Gastrocnemius medialis (tissue), 4 donors: ENCODE results near the gene NCMAP. TPM values are rescaled to one million over a fixed set of nuclear protein-coding genes. Genes with fewer than 3 reads are reported as not detected.

Experiments used
- ATAC-seq, 2 donors: fragments of 150-250 bp; one replicate each; pipeline ENCODE4 v1.9.1; 2016
- DNase-seq, 2 donors: peaks; one replicate each; pipeline ENCODE4 v3.0.0-alpha.2; 2019
- H3K27ac ChIP-seq, 4 donors: fragments of 200-600 bp; sonication (generic); 1 replicate in 1 of 4; 2 replicates in 3 of 4; pipeline ENCODE4 v1.5.1; 2016 to 2018; ENCODE audit warnings: mild to moderate bottlenecking in 2 of 4, moderate library complexity in 1 of 4
- H3K27me3 ChIP-seq, 3 donors: fragments of 200-600 bp; sonication (generic) in 2 of 3; 1 replicate in 1 of 3; 2 replicates in 2 of 3; pipeline versions ENCODE4 v1.5.1 to v1.6.0; 2016 to 2019; ENCODE audit warnings: mild to moderate bottlenecking in 1 of 3, moderate library complexity in 1 of 3
- H3K36me3 ChIP-seq, 2 donors: fragments of 200-600 bp; sonication (generic) in 1 of 2; one replicate each; pipeline ENCODE4 v1.5.1; 2017 to 2018
- H3K4me1 ChIP-seq, 2 donors: fragments of 200-600 bp; sonication (generic) in 1 of 2; one replicate each; pipeline ENCODE4 v1.5.1; 2016 to 2017; ENCODE audit warnings: mild to moderate bottlenecking in 2 of 2
- H3K4me3 ChIP-seq, 4 donors: fragments of 200-600 bp; sonication (generic) in 3 of 4; 1 replicate in 1 of 4; 2 replicates in 3 of 4; pipeline ENCODE4 v1.5.1; 2016 to 2019; ENCODE audit warnings: mild to moderate bottlenecking in 2 of 4
- H3K9me3 ChIP-seq, 3 donors: fragments of 200-600 bp; sonication (generic) in 2 of 3; 1 replicate in 1 of 3; 2 replicates in 2 of 3; pipeline ENCODE4 v1.5.1; 2016 to 2019
- CTCF ChIP-seq, 5 experiments: fragments of 450-650 bp in 3 of 5; fragments of 200-600 bp in 2 of 5; sonication (generic) in 2 of 5; IDR thresholded peaks in 4 of 5; conservative IDR thresholded peaks in 1 of 5; 1 replicate in 4 of 5; 2 replicates in 1 of 5; pipeline ENCODE4 v1.5.1; 2016 to 2019; ENCODE audit warnings: antibody characterized with exemption in 5 of 5, mild to moderate bottlenecking in 3 of 5, moderate library complexity in 3 of 5
- POLR2A ChIP-seq, 2 donors: fragments of 450-650 bp; IDR thresholded peaks; one replicate each; pipeline ENCODE4 v1.6.1; 2017; ENCODE audit warnings: antibody characterized with exemption in 2 of 2, mild to moderate bottlenecking in 2 of 2, moderate library complexity in 2 of 2
- in situ Hi-C, 4 donors: fragments of 200-750 bp; cut with MboI; loops; one replicate each; pipeline versions ENCODE4 v1.15.0 to v1.8.0; 2017; ENCODE audit warnings: low sequenced_read_pairs in 4 of 4
- intact Hi-C: fragments of 100-400 bp; cut with DNase I; formaldehyde crosslinking; loops from one replicate; pipeline ENCODE4 v1.15.1; 2023; ENCODE audit warnings: low total_unique reads
- total RNA-seq, 4 donors: library from RNA; depleted of rRNA; stranded (reverse); fragments of >200 nt; gene quantifications; one replicate each; pipeline versions ENCODE4 v1.1.0 to v1.2.3, GENCODE V29; 2016

The NCMAP gene
- total RNA-seq, 4 donors from 2014 or later = 0.09 TPM; not detected in 3

GRCh38 chr1:24564695-24565094 lies 8.8 kb downstream of the NCMAP start:
- H3K9me3 ChIP-seq = no peaks in the 10 kb centered on the region
- intact Hi-C loops = no loop called here

GRCh38 chr1:24566236-24566867 lies 10.5 kb downstream of the NCMAP start:
- ATAC-seq = no peak
- Histone ChIP-seq H3K4me3 (no peak overlapping the region), H3K36me3 (no peaks in the 10 kb centered on the region), H3K4me1 (no peaks in the 10 kb centered on the region), H3K27me3 (no peaks in the 10 kb centered on the region), H3K9me3 (no peaks in the 10 kb centered on the region), H3K27ac (no peak overlapping the region)
- intact Hi-C loops = no loop called here
- in situ Hi-C loops = no loop called here
- no peak for DNase-seq
- TF ChIP-seq POLR2A (IDR thresholded peaks at IDR 0.05) (no peak), CTCF (IDR thresholded peaks at IDR 0.05 in 4 of 5, conservative IDR thresholded peaks at IDR 0.05 in 1 of 5) (no peak)

More at GRCh38 chr1:24564695-24565094, 8.8 kb downstream of the NCMAP start:
- TF ChIP-seq CTCF (IDR thresholded peaks at IDR 0.05 in 4 of 5, conservative IDR thresholded peaks at IDR 0.05 in 1 of 5) (no peak), POLR2A (IDR thresholded peaks at IDR 0.05) (no peak)
- Histone ChIP-seq H3K4me3 (no peak overlapping the region), H3K27me3 (no peaks in the 10 kb centered on the region), H3K36me3 (no peaks in the 10 kb centered on the region), H3K4me1 (no peaks in the 10 kb centered on the region), H3K27ac (no peak overlapping the region)
- in situ Hi-C loops = no loop called here
- no peak for ATAC-seq
- no peak for DNase-seq

GRCh38 chr1:24567792-24568388 lies 12.0 kb downstream of the NCMAP start:
- no peak overlapping the region for H3K4me3 ChIP-seq
- no peak overlapping the region for H3K27ac ChIP-seq
- no peaks in the 10 kb centered on the region for H3K4me1 ChIP-seq
- no peak for TF ChIP-seq CTCF (IDR thresholded peaks at IDR 0.05 in 4 of 5, conservative IDR thresholded peaks at IDR 0.05 in 1 of 5)
- TF ChIP-seq POLR2A (IDR thresholded peaks at IDR 0.05) = no peak
- H3K9me3 ChIP-seq = no peaks in the 10 kb centered on the region
- no peaks in the 10 kb centered on the region for H3K27me3 ChIP-seq
- no peaks in the 10 kb centered on the region for H3K36me3 ChIP-seq
- intact Hi-C loops = no loop called here
- DNase-seq (no peak), ATAC-seq (no peak)
- in situ Hi-C loops = no loop called here

- intact Hi-C loops (no loop called here), in situ Hi-C loops (no loop called here)
- H3K36me3 ChIP-seq = no peaks in the 10 kb centered on the region
- no peak for DNase-seq
- no peaks in the 10 kb centered on the region for H3K27me3 ChIP-seq
- no peaks in the 10 kb centered on the region for H3K9me3 ChIP-seq
- no peak overlapping the region for H3K27ac ChIP-seq
- no peaks in the 10 kb centered on the region for H3K4me1 ChIP-seq
- ATAC-seq = no peak
- TF ChIP-seq POLR2A (IDR thresholded peaks at IDR 0.05) = no peak
- no peak for TF ChIP-seq CTCF (IDR thresholded peaks at IDR 0.05 in 4 of 5, conservative IDR thresholded peaks at IDR 0.05 in 1 of 5)
- no peak overlapping the region for H3K4me3 ChIP-seq
Measured at GRCh38 chr1:24568475-24568874, 12.6 kb downstream of the NCMAP start.
